Activated CD4-positive, alpha-beta T cell treated with anti-CD3 and anti-CD28 coated beads, Interleukin-2, amount 50 U/mL, for 48 hours (primary cell): ENCODE data around the gene TOMM40.

ENCODE experiments used
- DNase-seq, 2 experiments: peaks; one replicate each; pipeline ENCODE4 v3.0.0-alpha.2; 2020

Gene TOMM40

GRCh38 chr19:44931541-44931940 is 40.5 kb downstream of the TOMM40 start:
- DNase-seq, result no peak

- no peak for DNase-seq
Measured at GRCh38 chr19:44939668-44940067, 48.6 kb downstream of the TOMM40 start.

GRCh38 chr19:44942067-44942571 is 51.1 kb downstream of the TOMM40 start, which contains the start of gene APOC4:
TSS of gene APOC4 (plus strand) at chr19:44942237. CDS start at chr19:44942278, 41 bp downstream.
- no peak for DNase-seq

- DNase-seq, result no peak
Measured at GRCh38 chr19:44943801-44944249, 52.8 kb downstream of the TOMM40 start.

GRCh38 chr19:44947041-44947581 is 56.1 kb downstream of the TOMM40 start:
- no peak for DNase-seq

GRCh38 chr19:44948237-44948636 is 57.2 kb downstream of the TOMM40 start:
- no peak for DNase-seq

GRCh38 chr19:44948763-44949374 is 57.8 kb downstream of the TOMM40 start:
- DNase-seq, result no peak

GRCh38 chr19:44949550-44949949 is 58.5 kb downstream of the TOMM40 start:
- DNase-seq, result no peak

GRCh38 chr19:44951179-44952159 is 60.4 kb downstream of the TOMM40 start:
- peak; percentile 36 to 58 for DNase-seq
